Central memory CD4-positive, alpha-beta T cell (primary cell): Measurements from ENCODE around the gene CTIF.
A peak's percentile ranks its signal among the peaks of the same experiment; 100 is the strongest.
"Not testable (repeated sequence)": the region's sequence is repeated elsewhere in the genome, so short reads cannot be mapped to it uniquely, and the experiment has no call there.

ENCODE experiments used
- DNase-seq: peaks from one replicate; pipeline ENCODE4 v3.0.0; 2022

Gene CTIF

GRCh38 chr18:48645427-48646002 lies 106.7 kb downstream of the CTIF start:
- no peak for DNase-seq

GRCh38 chr18:48646976-48647375 lies 108.1 kb downstream of the CTIF start:
- no peak for DNase-seq

GRCh38 chr18:48649231-48649630 lies 110.4 kb downstream of the CTIF start:
- no peak for DNase-seq

- DNase-seq, result not testable (repeated sequence)
Measured at GRCh38 chr18:48654591-48654990, 115.8 kb downstream of the CTIF start.

GRCh38 chr18:48655508-48655907 lies 116.7 kb downstream of the CTIF start:
- no peak for DNase-seq

- no peak for DNase-seq
Measured at GRCh38 chr18:48656176-48656575, 117.3 kb downstream of the CTIF start.

GRCh38 chr18:48656582-48656981 lies 117.8 kb downstream of the CTIF start:
- DNase-seq, result no peak

- no peak for DNase-seq
Measured at GRCh38 chr18:48657447-48658120, 118.8 kb downstream of the CTIF start.

- no peak for DNase-seq
Measured at GRCh38 chr18:48658721-48659120, 119.9 kb downstream of the CTIF start.

GRCh38 chr18:48659188-48660009 lies 120.6 kb downstream of the CTIF start:
- DNase-seq, result no peak

- no peak for DNase-seq
Measured at GRCh38 chr18:48660346-48661228, 121.8 kb downstream of the CTIF start.

GRCh38 chr18:48661421-48661820 lies 122.6 kb downstream of the CTIF start:
- DNase-seq, result no peak

- DNase-seq, result no peak
Measured at GRCh38 chr18:48662011-48662661, 123.3 kb downstream of the CTIF start.

GRCh38 chr18:48663096-48663930 lies 124.5 kb downstream of the CTIF start:
- no peak for DNase-seq

GRCh38 chr18:48663931-48664847 lies 125.4 kb downstream of the CTIF start:
- peak; percentile 12 for DNase-seq

GRCh38 chr18:48665654-48666053 lies 126.8 kb downstream of the CTIF start:
- DNase-seq, result no peak

- DNase-seq, result no peak
Measured at GRCh38 chr18:48666613-48667012, 127.8 kb downstream of the CTIF start.

- DNase-seq, result no peak
Measured at GRCh38 chr18:48667276-48668254, 128.7 kb downstream of the CTIF start.
